HG03095 (cell line): ENCODE measurements around the gene KIF21A.

Source experiments
- ATAC-seq: cut with Tn5 transposase; IDR thresholded peaks from one replicate; pipeline ENCODE4 v1.9.1; 2021; ENCODE audit warnings: moderate library complexity; ENCODE audit not compliant: unreplicated experiment

Gene KIF21A

GRCh38 chr12:39389399-39390150 lies 53.3 kb downstream of the KIF21A start:
- ATAC-seq: no peak

DNA sequence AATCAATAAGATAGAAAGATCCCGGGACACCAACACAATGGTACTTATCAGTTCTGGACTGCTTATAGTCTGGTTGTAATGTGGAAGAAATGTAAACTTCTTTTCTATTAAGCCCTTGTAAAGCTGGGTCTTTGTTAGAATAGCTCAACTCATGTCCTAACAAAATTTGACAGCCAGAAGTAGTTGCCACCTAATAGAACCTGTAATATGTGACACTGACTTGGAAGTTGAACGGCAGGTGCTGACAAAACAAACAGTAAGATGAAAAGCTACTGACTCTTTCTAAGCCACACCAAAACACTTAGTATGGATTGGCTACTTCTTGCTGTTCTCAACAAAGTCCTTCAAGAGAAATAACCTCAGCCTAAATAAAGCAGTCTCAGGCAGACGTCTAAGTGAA lies 56.6 kb downstream of the KIF21A start:
- ATAC-seq: no peak

- no peak for ATAC-seq
Measured at GRCh38 chr12:39383114-39383513, 59.8 kb downstream of the KIF21A start.

- no peak for ATAC-seq
Measured at GRCh38 chr12:39380090-39380489, 62.8 kb downstream of the KIF21A start.

- ATAC-seq: no peak
Measured at GRCh38 chr12:39378341-39378740, 64.6 kb downstream of the KIF21A start.

DNA sequence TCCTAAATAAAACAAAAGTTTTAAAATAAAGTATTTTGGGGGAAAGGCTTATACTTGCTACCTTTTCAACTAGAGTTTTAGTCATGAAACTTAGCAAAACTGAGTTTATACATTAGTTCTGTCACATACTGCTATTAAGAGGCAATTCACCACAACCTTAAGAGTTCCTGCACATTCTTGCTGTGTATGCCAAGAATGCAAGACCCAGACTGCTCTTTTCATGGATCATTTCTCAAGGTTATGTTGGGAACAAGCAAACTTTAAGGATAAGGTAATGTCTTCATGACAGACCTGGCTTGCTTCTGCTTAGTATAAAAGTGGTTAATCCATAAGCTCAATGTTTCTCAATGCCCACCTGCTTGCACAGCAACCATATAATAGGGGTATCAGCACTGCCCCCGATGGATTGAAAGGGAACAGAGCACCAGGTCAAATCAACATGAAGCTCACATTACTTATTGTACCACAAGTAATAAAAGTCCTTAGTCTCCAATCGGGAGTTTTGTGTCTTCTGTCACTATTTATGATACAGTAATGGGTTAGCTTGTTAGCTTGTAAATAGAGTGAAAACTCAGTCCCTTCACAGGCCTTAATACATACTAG lies 67.6 kb downstream of the KIF21A start:
- no peak for ATAC-seq

- peak; percentile 73 for ATAC-seq
Measured at GRCh38 chr12:39372929-39373328, 70.0 kb downstream of the KIF21A start.

DNA sequence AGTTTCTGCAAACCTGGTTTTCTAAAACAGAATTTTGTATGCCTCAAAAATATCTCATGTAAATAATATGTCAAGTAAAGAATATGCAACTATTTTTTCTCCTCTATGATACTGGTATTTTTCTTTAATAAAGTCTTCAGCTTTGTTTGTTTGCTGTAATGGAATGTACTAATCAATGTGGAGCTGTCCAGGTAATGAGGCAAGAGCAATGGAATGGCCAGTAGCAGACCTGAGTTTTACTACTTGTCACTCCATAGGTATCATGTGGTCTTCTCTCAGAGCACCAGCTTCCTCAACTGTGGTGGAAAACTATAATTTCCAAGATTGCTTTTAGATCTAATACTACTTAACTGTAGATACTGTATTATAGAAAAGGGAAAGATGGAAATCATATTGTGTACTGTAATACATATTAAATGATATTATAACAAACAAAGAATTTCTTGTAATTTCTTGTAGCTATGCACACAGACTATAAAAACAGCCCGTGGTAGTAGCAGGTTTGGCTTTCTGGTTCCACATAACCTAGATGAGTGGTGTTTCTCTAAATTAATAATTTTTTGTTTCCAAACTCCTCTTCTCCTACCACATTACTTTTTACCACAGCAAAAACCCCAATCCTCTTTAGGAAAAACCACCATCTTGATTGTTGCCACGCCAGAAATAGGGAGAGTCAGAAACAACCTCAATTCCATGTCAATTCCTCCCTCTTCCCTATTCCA lies 70.6 kb downstream of the KIF21A start:
- no peak for ATAC-seq

- no peak for ATAC-seq
Measured at GRCh38 chr12:39369756-39370155, 73.2 kb downstream of the KIF21A start.

DNA sequence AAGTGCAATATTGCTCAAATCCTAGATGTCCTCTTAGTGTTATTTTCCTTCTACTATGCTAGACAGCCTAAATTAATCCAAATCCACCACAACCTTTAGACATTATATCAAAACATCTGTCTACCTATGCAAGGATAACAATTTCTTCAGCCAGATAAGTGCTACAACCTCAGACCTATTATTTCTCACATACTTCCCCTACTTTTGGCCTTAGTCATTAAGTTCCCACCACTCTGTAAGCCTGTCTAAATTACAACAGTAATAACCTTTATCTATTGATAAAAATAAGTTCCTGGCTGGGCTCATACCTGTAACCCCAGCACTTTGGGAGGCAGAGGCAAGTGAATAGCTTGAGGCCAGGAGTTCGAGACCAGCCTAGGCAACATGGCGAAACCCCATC lies 74.0 kb downstream of the KIF21A start:
- no peak for ATAC-seq

GRCh38 chr12:39368096-39368495 lies 74.8 kb downstream of the KIF21A start:
- no peak for ATAC-seq

GRCh38 chr12:39367494-39367893 lies 75.4 kb downstream of the KIF21A start:
- ATAC-seq: no peak

- no peak for ATAC-seq
Measured at GRCh38 chr12:39365364-39366001, 77.4 kb downstream of the KIF21A start.

- ATAC-seq: no peak
Measured at GRCh38 chr12:39364196-39364595, 78.7 kb downstream of the KIF21A start.

DNA sequence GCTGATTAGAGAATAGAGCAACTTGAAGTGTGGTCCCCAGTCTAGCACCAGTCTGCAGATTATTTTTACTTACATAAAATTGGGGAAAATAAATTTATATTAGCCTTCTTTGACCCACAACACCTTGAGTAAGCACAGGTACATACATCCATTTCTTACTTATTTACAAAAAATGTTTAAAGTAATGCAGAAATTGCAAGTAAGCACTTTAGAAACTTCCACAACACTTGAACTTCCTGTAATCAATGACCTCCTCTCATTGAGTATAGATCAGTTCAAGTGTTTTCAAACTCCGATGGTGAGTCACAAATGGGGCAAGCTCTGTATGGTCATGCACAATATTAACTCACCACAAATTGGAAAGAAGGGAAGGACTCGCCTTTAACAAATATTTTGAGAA lies 83.3 kb downstream of the KIF21A start:
- no peak for ATAC-seq

GRCh38 chr12:39357041-39357440 lies 85.9 kb downstream of the KIF21A start:
- ATAC-seq: no peak

- no peak for ATAC-seq
Measured at GRCh38 chr12:39355841-39356240, 87.1 kb downstream of the KIF21A start.

DNA sequence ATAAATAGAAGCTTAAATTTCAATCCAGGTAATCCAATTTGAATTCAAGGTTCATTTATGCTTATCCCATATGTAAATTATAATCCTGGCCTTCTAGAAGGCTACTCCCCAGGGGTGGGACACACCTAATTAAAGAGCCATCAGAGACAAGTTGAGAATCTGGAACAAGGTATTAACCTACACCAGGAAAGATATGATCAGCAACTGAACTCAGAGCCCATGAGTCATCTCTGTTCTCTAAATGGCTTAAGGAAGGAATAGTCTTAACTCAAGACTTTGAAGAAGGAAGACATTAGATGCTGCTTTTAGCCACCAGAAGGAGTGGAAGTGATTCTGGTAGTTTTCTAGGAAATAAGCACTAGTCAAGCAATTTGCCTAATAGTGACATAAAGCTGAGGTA lies 88.0 kb downstream of the KIF21A start:
- no peak for ATAC-seq

DNA sequence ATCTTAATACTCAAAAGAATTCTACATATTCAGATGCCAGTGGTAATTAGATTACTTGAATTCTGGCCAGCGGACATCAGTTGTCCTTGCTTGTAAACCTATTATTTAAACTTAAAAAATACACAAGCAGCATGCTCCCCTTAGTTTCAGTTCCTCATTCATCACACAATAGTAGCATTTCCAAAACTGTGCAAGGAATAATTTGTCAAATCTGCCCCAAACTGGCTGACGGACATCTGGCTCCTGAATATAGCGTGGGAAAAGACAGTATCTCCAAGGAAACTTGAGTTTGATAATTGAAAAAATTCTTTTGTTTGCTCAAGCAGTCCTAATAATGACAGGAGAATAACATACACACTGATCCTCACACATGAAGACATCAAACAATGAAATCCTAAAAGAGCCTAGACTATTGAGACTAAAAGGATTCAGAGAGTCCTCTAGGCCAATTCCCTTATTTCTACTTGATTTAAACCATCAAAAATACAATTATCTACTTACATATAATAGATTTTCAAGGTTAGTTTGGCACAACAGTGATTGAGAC lies 90.4 kb downstream of the KIF21A start:
- ATAC-seq: no peak

DNA sequence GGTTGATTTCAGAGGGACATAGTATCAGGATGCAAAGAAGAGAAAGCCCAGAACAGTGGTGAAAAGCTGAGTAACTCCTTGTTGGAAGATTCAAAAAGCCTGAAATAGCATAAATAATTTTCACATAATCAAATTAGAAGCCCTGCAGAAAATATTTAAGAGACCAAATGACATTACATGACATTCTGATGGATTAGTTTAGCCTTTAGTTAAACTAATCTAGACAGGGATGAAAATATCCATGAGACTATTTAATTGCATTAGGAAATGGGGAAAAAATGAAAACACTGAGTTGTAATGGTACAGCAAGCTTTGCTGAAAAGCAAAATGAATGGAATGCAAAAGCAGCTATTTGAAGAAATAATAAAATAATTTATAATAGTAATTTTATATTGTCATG lies 91.8 kb downstream of the KIF21A start:
- ATAC-seq: no peak

DNA sequence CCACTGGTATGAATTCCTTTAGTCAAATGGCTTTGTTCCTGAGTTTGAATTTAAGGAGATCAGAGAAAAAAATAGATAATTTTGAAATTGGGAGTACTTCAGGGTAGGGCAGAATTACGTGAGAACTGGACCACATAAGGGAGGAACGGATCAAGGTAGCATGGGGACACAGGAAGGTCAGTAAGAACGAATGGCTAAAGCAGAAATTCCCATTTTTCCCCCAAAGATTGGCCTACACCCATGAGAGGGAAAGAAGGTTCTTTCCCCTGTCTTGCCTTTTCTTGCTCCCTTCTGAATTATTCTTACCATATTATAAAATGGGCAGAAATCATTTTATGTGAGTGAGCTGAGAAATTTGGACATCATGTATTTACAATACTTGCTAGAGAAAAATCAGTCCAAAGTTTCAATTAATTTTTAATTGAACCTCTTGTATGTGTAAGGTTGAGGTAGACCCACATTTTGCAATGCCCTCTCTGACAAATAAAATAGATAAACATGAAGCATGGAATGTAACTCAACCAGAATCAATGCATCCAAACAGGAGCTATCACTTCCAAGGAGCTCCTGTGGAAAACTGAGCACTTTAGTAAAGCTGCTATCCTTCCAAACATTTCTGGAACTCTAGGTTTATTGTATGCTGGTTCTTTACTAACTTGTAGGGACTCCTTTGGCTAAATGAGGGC lies 93.8 kb downstream of the KIF21A start:
- no peak for ATAC-seq
